ENCODE results near the gene GP1BA. TPM values are rescaled to one million over a fixed set of nuclear protein-coding genes. Genes with fewer than 3 reads are reported as not detected.
A peak's percentile ranks its signal among the peaks of the same experiment; 100 is the strongest.

GP1BA gene
- total and polyA plus RNA-seq, 10 of the 15 experiments (the other 5 are each of a cell fraction or from before 2014, with no cell fraction given) = 0.04 to 0.67 (median 0.28) TPM; not detected in 1

GRCh38 chr17:4945176-4945943 is 13.3 kb downstream of the GP1BA start:
- peak; percentile 65 for DNase-seq (ENCODE audit: low read depth, low spot score)
- Histone ChIP-seq H3K4me1 (ENCODE audit: control insufficient read depth, insufficient read depth, low read length) (peaks cover 37% of the 10 kb centered on the region), H3K27ac (ENCODE audit: control insufficient read depth, insufficient read depth) (peak overlapping the region; percentile 100), H3K36me3 (ENCODE audit: control insufficient read depth in 2 of 2, insufficient read depth in 2 of 2, low read length in 1 of 2) (peaks cover 20 to 22% of the 10 kb centered on the region in 2 experiments), H2AFZ (ENCODE audit: control insufficient read depth, low read depth, low read length) (no peak overlapping the region), H3K9ac (ENCODE audit: control insufficient read depth, insufficient read depth, low read length) (peak overlapping the region; percentile 100), H3K9me3 (replicated peaks; ENCODE audit: control insufficient read depth, insufficient read depth, low read length) (no peaks in the 10 kb centered on the region), H4K20me1 (ENCODE audit: control insufficient read depth, insufficient read depth) (peaks cover 5% of the 10 kb centered on the region), H3K79me2 (ENCODE audit: control insufficient read depth, insufficient read depth, low read length) (peaks cover 82% of the 10 kb centered on the region), H3K4me3 (peak overlapping the region; percentile 96), H3K27me3 (replicated peaks in 1 of 2; ENCODE audit: control insufficient read depth in 2 of 2, insufficient read depth in 2 of 2, low read length in 1 of 2) (no peaks in the 10 kb centered on the region), H3K4me2 (ENCODE audit: control insufficient read depth, insufficient read depth) (peak overlapping the region; percentile 55)
- in situ Hi-C loops (cut with MboI) (no loop called here), intact Hi-C loops (cut with micrococcal nuclease; ENCODE audit: unreplicated experiment) (no loop called here)
- POLR2A ChIA-PET = interaction anchor here (0.6 to 17.5 kb wide), 3 partner anchors 20 to 72 kb away, joined by 5 to 272 read pairs (median 5); partner anchors contain the start of genes INCA1, KIF1C and SPAG7
- SMC1A ChIA-PET (ENCODE audit: uncharacterized antibody, unreplicated experiment) = interaction anchor here (0.6 to 7.1 kb wide), 5 partner anchors 12 to 41 kb away, joined by 3 to 50 read pairs (median 4); partner anchors contain the start of gene SPAG7
- RAD21 ChIA-PET (ENCODE audit: unreplicated experiment) = interaction anchor here (9.8 kb wide), 1 partner anchor 20 kb away, joined by 73 read pairs; the partner anchor contains the start of gene SPAG7
- 0% methylated on average over 7 of the region's 7 CpGs for WGBS (ENCODE audit: insufficient coverage, insufficient replicate concordance, low lambda C conversion rate, missing lambda C conversion rate)
- peak; percentile 58 for ATAC-seq
- peak; percentile 84 for FAIRE-seq
- BruUV-seq (replicated peaks) = no TSS peak
- CTCF ChIA-PET = interaction anchor here (1.2 to 2.4 kb wide), 2 partner anchors 36 to 116 kb away, joined by 3 to 12 read pairs; no protein-coding TSS in a partner anchor
- no peak for TF ChIP-seq SUPT20H (IDR thresholded peaks at IDR 0.05; ENCODE audit: borderline replicate concordance, control insufficient read depth, low read depth, low read length)
- TF ChIP-seq RUNX3 (IDR thresholded peaks at IDR 0.05; ENCODE audit: low read length) = no peak
- no peak for TF ChIP-seq ZBTB11 (CRISPR knock-in tag; IDR thresholded peaks at IDR 0.05)
- no peak for TF ChIP-seq RB1 (IDR thresholded peaks at IDR 0.05; ENCODE audit: borderline replicate concordance)
- TF ChIP-seq SIN3A (IDR thresholded peaks at IDR 0.05; ENCODE audit: low read depth, low read length) = 0 out of 2 replicates have a peak, but pooled peaks have one; percentile 29
- TF ChIP-seq POLR2AphosphoS5 (IDR thresholded peaks at IDR 0.05; ENCODE audit: low read length) = peak; percentile 87
- TF ChIP-seq NFXL1 (IDR thresholded peaks at IDR 0.05; ENCODE audit: borderline replicate concordance) = no peak
- peak in 1 of 2 experiments; percentile 44; a peak in 1 of 4 replicates for TF ChIP-seq BHLHE40 (IDR thresholded peaks at IDR 0.05; ENCODE audit: borderline replicate concordance in 1 of 2, low read depth in 2 of 2, low read length in 1 of 2)
- no peak for TF ChIP-seq RBBP5 (conservative IDR thresholded peaks at IDR 0.05)
- TF ChIP-seq ZNF207 (IDR thresholded peaks at IDR 0.05; ENCODE audit: borderline replicate concordance) = no peak
- TF ChIP-seq CHD1 (IDR thresholded peaks at IDR 0.05; ENCODE audit: low read depth, low read length) = no peak
- TF ChIP-seq POU2F2 (IDR thresholded peaks at IDR 0.05; ENCODE audit: borderline replicate concordance, low read depth, low read length) = peak; percentile 58; the same call in 2 of the 3 replicates
- no peak for TF ChIP-seq HDGF (IDR thresholded peaks at IDR 0.05)
- TF ChIP-seq NFYA (IDR thresholded peaks at IDR 0.05; ENCODE audit: borderline replicate concordance, low read depth, low read length) = no peak
- TF ChIP-seq EP300 (IDR thresholded peaks at IDR 0.05; ENCODE audit: borderline replicate concordance in 1 of 2, control insufficient read depth in 1 of 2, low read depth in 2 of 2, low read length in 2 of 2) = peak in 1 of 2 experiments; percentile 74; a peak in 1 of 4 replicates
- TF ChIP-seq IKZF2 (IDR thresholded peaks at IDR 0.05) = peak; percentile 80 to 91
- TF ChIP-seq NR2F1 (conservative IDR thresholded peaks at IDR 0.05) = no peak
- TF ChIP-seq MTA2 (IDR thresholded peaks at IDR 0.05; ENCODE audit: low read depth) = no peak; the same call in 1 of the 2 replicates
- peak; percentile 94 for TF ChIP-seq PAX5 (IDR thresholded peaks at IDR 0.05; ENCODE audit: borderline replicate concordance, low read depth, low read length)
- TF ChIP-seq, protein P1, sequence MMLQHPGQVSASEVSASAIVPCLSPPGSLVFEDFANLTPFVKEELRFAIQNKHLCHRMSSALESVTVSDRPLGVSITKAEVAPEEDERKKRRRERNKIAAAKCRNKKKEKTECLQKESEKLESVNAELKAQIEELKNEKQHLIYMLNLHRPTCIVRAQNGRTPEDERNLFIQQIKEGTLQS (IDR thresholded peaks at IDR 0.05; ENCODE audit: borderline replicate concordance, extremely low read depth, low read depth, low read length) = no peak
- no peak for TF ChIP-seq STAT3 (IDR thresholded peaks at IDR 0.05; ENCODE audit: low read depth, low read length)
